ENCODE results near the gene TMEM270. TPM values are rescaled to one million over a fixed set of nuclear protein-coding genes. Genes with fewer than 3 reads are reported as not detected.
"Not testable (repeated sequence)": the region's sequence is repeated elsewhere in the genome, so short reads cannot be mapped to it uniquely, and the experiment has no call there.

The TMEM270 gene
- polyA plus RNA-seq, 5 donors, result 0.24 TPM; not detected in 4

- no peak for DNase-seq
These were observed 8.5 kb upstream of the TMEM270 start for GRCh38 chr7:73852500-73852899.

- DNase-seq, result no peak
These were observed 4.0 kb upstream of the TMEM270 start for GRCh38 chr7:73856941-73857340.

GRCh38 chr7:73858807-73859206 lies 2.2 kb upstream of the TMEM270 start:
- DNase-seq, result no peak

- DNase-seq, result no peak
These were observed 346 bp downstream of the TMEM270 start for GRCh38 chr7:73861305-73861704.

GRCh38 chr7:73864981-73865711 lies 4.2 kb downstream of the TMEM270 start:
- DNase-seq, result no peak

- no peak for DNase-seq
These were observed 4.9 kb downstream of the TMEM270 start for GRCh38 chr7:73865738-73866445.

GRCh38 chr7:73866446-73866767 lies 5.4 kb downstream of the TMEM270 start:
- no peak for DNase-seq

- no peak for DNase-seq
These were observed 8.2 kb downstream of the TMEM270 start for GRCh38 chr7:73869011-73869798.

- no peak for DNase-seq
These were observed 9.1 kb downstream of the TMEM270 start for GRCh38 chr7:73870041-73870492.

GRCh38 chr7:73871163-73872011 lies 10.4 kb downstream of the TMEM270 start:
- DNase-seq, result no peak

GRCh38 chr7:73872056-73872908 lies 11.3 kb downstream of the TMEM270 start:
- no peak for DNase-seq

- DNase-seq, result no peak
These were observed 15.4 kb downstream of the TMEM270 start for GRCh38 chr7:73876361-73876760.

- DNase-seq, result no peak
These were observed 16.0 kb downstream of the TMEM270 start for GRCh38 chr7:73876973-73877372.

- peak; percentile 78 to 82 for DNase-seq
These were observed 19.2 kb downstream of the TMEM270 start for GRCh38 chr7:73879977-73880681.

- DNase-seq, result no peak
These were observed 19.9 kb downstream of the TMEM270 start for GRCh38 chr7:73880755-73881328.

GRCh38 chr7:73881352-73882046 lies 20.5 kb downstream of the TMEM270 start:
- DNase-seq, result no peak

GRCh38 chr7:73882047-73882402 lies 21.1 kb downstream of the TMEM270 start:
- no peak for DNase-seq

GRCh38 chr7:73884867-73885422 lies 24.0 kb downstream of the TMEM270 start:
- not testable (repeated sequence) for DNase-seq

Data from right lung (tissue), 5 donors.